Ishikawa (cell line): ENCODE measurements around the gene TMEM134.

ENCODE experiments used
- CEBPB ChIP-seq: IDR thresholded peaks from 2 replicates; pipeline ENCODE4 v1.6.1; 2012
- EGR1 ChIP-seq: IDR thresholded peaks from 2 replicates; pipeline ENCODE4 v1.6.1; 2012
- MAX ChIP-seq: IDR thresholded peaks from 2 replicates; pipeline ENCODE4 v1.6.1; 2012
- RAD21 ChIP-seq: IDR thresholded peaks from 2 replicates; pipeline ENCODE4 v1.6.1; 2012; ENCODE audit warnings: low read depth
- TCF12 ChIP-seq: IDR thresholded peaks from 2 replicates; pipeline ENCODE4 v1.6.1; 2012; ENCODE audit warnings: low read depth
- TEAD4 ChIP-seq: IDR thresholded peaks from 2 replicates; pipeline ENCODE4 v1.6.1; 2012
- USF1 ChIP-seq: IDR thresholded peaks from 2 replicates; pipeline ENCODE4 v1.6.1; 2012

- TF ChIP-seq RAD21: no peak
- no peak for TF ChIP-seq USF1
- TF ChIP-seq CEBPB: no peak
- TF ChIP-seq TCF12: no peak
- TF ChIP-seq TEAD4: no peak
- no peak for TF ChIP-seq EGR1
- no peak for TF ChIP-seq MAX
These were observed 10.8 kb downstream of the TMEM134 start for GRCh38 chr11:67458266-67458665.
